Tibial nerve (tissue), 4 donors: ENCODE data around the gene GKN1.

ENCODE experiments used
- EP300 ChIP-seq, 2 donors: sonication (generic); formaldehyde crosslinking; IDR thresholded peaks; one replicate each; pipeline ENCODE4 v1.6.1; 2017; ENCODE audit warnings: antibody characterized with exemption in 2 of 2, mild to moderate bottlenecking in 1 of 2
- POLR2A ChIP-seq, 2 donors: fragments of 450-650 bp; IDR thresholded peaks; one replicate each; pipeline ENCODE4 v1.6.1; 2017; ENCODE audit warnings: antibody characterized with exemption in 2 of 2, mild to moderate bottlenecking in 2 of 2, moderate library complexity in 2 of 2
- TF ChIP-seq, protein P1 (sequence below), 5 experiments: fragments of 200-600 bp in 3 of 5; fragments of 450-650 bp in 2 of 5; sonication (generic) in 3 of 5; IDR thresholded peaks; one replicate each; pipeline ENCODE4 v1.5.1; 2016 to 2019; ENCODE audit warnings: antibody characterized with exemption in 5 of 5, mild to moderate bottlenecking in 3 of 5, moderate library complexity in 2 of 5

GRCh38 chr2:68959001-68959400, 15.4 kb upstream of the GKN1 start:
- TF ChIP-seq, protein P1, sequence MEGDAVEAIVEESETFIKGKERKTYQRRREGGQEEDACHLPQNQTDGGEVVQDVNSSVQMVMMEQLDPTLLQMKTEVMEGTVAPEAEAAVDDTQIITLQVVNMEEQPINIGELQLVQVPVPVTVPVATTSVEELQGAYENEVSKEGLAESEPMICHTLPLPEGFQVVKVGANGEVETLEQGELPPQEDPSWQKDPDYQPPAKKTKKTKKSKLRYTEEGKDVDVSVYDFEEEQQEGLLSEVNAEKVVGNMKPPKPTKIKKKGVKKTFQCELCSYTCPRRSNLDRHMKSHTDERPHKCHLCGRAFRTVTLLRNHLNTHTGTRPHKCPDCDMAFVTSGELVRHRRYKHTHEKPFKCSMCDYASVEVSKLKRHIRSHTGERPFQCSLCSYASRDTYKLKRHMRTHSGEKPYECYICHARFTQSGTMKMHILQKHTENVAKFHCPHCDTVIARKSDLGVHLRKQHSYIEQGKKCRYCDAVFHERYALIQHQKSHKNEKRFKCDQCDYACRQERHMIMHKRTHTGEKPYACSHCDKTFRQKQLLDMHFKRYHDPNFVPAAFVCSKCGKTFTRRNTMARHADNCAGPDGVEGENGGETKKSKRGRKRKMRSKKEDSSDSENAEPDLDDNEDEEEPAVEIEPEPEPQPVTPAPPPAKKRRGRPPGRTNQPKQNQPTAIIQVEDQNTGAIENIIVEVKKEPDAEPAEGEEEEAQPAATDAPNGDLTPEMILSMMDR (IDR thresholded peaks at IDR 0.05): no peak
- no peak for TF ChIP-seq POLR2A (IDR thresholded peaks at IDR 0.05)
- no peak for TF ChIP-seq EP300 (IDR thresholded peaks at IDR 0.05)
